ENCODE measurements around the gene RAD23B. TPM values are rescaled to one million over a fixed set of nuclear protein-coding genes. Genes with fewer than 3 reads are reported as not detected.

RAD23B gene
- total and polyA plus RNA-seq, 2 of the 13 experiments (the other 11 are each of a cell fraction or from before 2014, with no cell fraction given) = 133 to 156 TPM

- no peak for TF ChIP-seq DZIP1 (CRISPR knock-in tag; IDR thresholded peaks at IDR 0.05)
- no peak for TF ChIP-seq ELF1 (CRISPR knock-in tag; IDR thresholded peaks at IDR 0.05)
- TF ChIP-seq ZNF282 (IDR thresholded peaks at IDR 0.05; ENCODE audit: partially characterized antibody) = no peak
- 0 out of 2 replicates have a peak, but pooled peaks have one; percentile 31 for TF ChIP-seq ZXDC (CRISPR knock-in tag; IDR thresholded peaks at IDR 0.05)
- no peak for TF ChIP-seq ZKSCAN1 (IDR thresholded peaks at IDR 0.05; ENCODE audit: low read length)
- TF ChIP-seq SOX5 (CRISPR knock-in tag; IDR thresholded peaks at IDR 0.05; ENCODE audit: borderline replicate concordance) = no peak
- peak; percentile 85; the same call in 1 of the 2 replicates for TF ChIP-seq ZNF691 (CRISPR knock-in tag; IDR thresholded peaks at IDR 0.05; ENCODE audit: borderline replicate concordance, low read depth)
- TF ChIP-seq CREM (IDR thresholded peaks at IDR 0.05) = no peak
- TF ChIP-seq CREM (CRISPR knock-in tag; IDR thresholded peaks at IDR 0.05) = no peak
- TF ChIP-seq IRF1 (CRISPR knock-in tag; IDR thresholded peaks at IDR 0.05; ENCODE audit: low read depth) = no peak
- TF ChIP-seq SMAD9 (CRISPR knock-in tag; IDR thresholded peaks at IDR 0.05) = no peak
- no peak for TF ChIP-seq TEF (CRISPR knock-in tag; IDR thresholded peaks at IDR 0.05)
- no peak for TF ChIP-seq PREB (CRISPR knock-in tag; IDR thresholded peaks at IDR 0.05)
- no peak for TF ChIP-seq SNAPC5 (CRISPR knock-in tag; IDR thresholded peaks at IDR 0.05; ENCODE audit: borderline replicate concordance)
- no peak for TF ChIP-seq ZNF547 (CRISPR knock-in tag; IDR thresholded peaks at IDR 0.05)
Measured at GRCh38 chr9:107340920-107341632, 58.0 kb downstream of the RAD23B start (continued).

Data from HepG2 (cell line).